GM21528 (cell line): ENCODE measurements around the gene TLR7.

Experiments
- ATAC-seq: cut with Tn5 transposase; IDR thresholded peaks from one replicate; pipeline ENCODE4 v1.9.1; 2021; ENCODE audit warnings: mild to moderate bottlenecking, moderate library complexity; ENCODE audit not compliant: unreplicated experiment, low FRiP score

Gene TLR7

GRCh38 chrX:12890467-12890866, 23.6 kb downstream of the TLR7 start:
- ATAC-seq = peak; percentile 56

- no peak for ATAC-seq
These were observed 24.3 kb downstream of the TLR7 start for GRCh38 chrX:12891171-12891570.

GRCh38 chrX:12891915-12892506, 25.1 kb downstream of the TLR7 start:
- peak; percentile 69 for ATAC-seq

- ATAC-seq = no peak
These were observed 25.8 kb downstream of the TLR7 start for GRCh38 chrX:12892716-12893115.

GRCh38 chrX:12894074-12895030, 27.5 kb downstream of the TLR7 start:
- no peak for ATAC-seq

GRCh38 chrX:12895866-12896265, 29.0 kb downstream of the TLR7 start:
- no peak for ATAC-seq

- no peak for ATAC-seq
These were observed 30.1 kb downstream of the TLR7 start for GRCh38 chrX:12896935-12897334.

GRCh38 chrX:12898073-12898472, 31.2 kb downstream of the TLR7 start:
- no peak for ATAC-seq

GRCh38 chrX:12899506-12899905, 32.6 kb downstream of the TLR7 start:
- ATAC-seq = no peak

GRCh38 chrX:12901486-12901885, 34.6 kb downstream of the TLR7 start:
- no peak for ATAC-seq

GRCh38 chrX:12903646-12904045, 36.8 kb downstream of the TLR7 start:
- ATAC-seq = no peak

- no peak for ATAC-seq
These were observed 39.3 kb downstream of the TLR7 start, which contains the start of gene TLR8 for GRCh38 chrX:12906046-12906761. Gene TLR8, plus strand, starts transcription at chrX:12906620. Its CDS starts 87 bp downstream, at chrX:12906707.

- no peak for ATAC-seq
These were observed 43.7 kb downstream of the TLR7 start for GRCh38 chrX:12910423-12911121.

- no peak for ATAC-seq
These were observed 44.2 kb downstream of the TLR7 start for GRCh38 chrX:12911122-12911470.

- ATAC-seq = no peak
These were observed 46.1 kb downstream of the TLR7 start for GRCh38 chrX:12912791-12913482.

GRCh38 chrX:12917753-12918152, 50.9 kb downstream of the TLR7 start:
- ATAC-seq = no peak

- no peak for ATAC-seq
These were observed 52.2 kb downstream of the TLR7 start for GRCh38 chrX:12919051-12919450.

- ATAC-seq = no peak
These were observed 52.7 kb downstream of the TLR7 start for GRCh38 chrX:12919620-12920019.

GRCh38 chrX:12920990-12921389, 54.1 kb downstream of the TLR7 start:
- no peak for ATAC-seq
